WERI-Rb-1 (cell line): Measurements from ENCODE around the gene KDM8.

ENCODE experiments used
- DNase-seq: peaks from one replicate; pipeline ENCODE4 v3.0.0-alpha.2; 2020
- H3K27ac ChIP-seq: fragments of 250-450 bp; sonication (Bioruptor Pico); 2 replicates; pipeline ENCODE4 v1.5.1; 2020; ENCODE audit warnings: mild to moderate bottlenecking, moderate library complexity
- H3K27me3 ChIP-seq: fragments of 250-450 bp; sonication (Bioruptor Pico); 2 replicates; pipeline ENCODE4 v1.5.1; 2021; ENCODE audit warnings: mild to moderate bottlenecking, low read depth, moderate library complexity; ENCODE audit not compliant: insufficient read depth, severe bottlenecking
- H3K36me3 ChIP-seq: fragments of 250-450 bp; sonication (Bioruptor Pico); 2 replicates; pipeline ENCODE4 v1.5.1; 2020; ENCODE audit warnings: mild to moderate bottlenecking, moderate library complexity
- H3K4me3 ChIP-seq: 2 replicates; pipeline ENCODE4 v1.5.1; 2011; ENCODE audit warnings: low read depth, mild to moderate bottlenecking, control low read depth, low read length
- H3K9me3 ChIP-seq: fragments of 250-450 bp; sonication (Bioruptor Pico); 2 replicates; pipeline ENCODE4 v1.5.1; 2021; ENCODE audit warnings: mild to moderate bottlenecking, moderate library complexity; ENCODE audit not compliant: severe bottlenecking
- CTCF ChIP-seq: IDR thresholded peaks from 2 replicates; pipeline ENCODE4 v1.5.1; 2011; ENCODE audit warnings: low read depth, mild to moderate bottlenecking, control low read depth, inconsistent platforms, low read length

Gene KDM8

GRCh38 chr16:27222249-27223225, 19.2 kb downstream of the KDM8 start:
- DNase-seq = peak; percentile 83
- Histone ChIP-seq H3K36me3 (no peaks in the 10 kb centered on the region; the same call in 1 of the 2 replicates), H3K4me3 (peak overlapping the region; percentile 5; the same call in 1 of the 2 replicates), H3K27ac (peak overlapping the region; percentile 80), H3K9me3 (no peaks in the 10 kb centered on the region), H3K27me3 (no peaks in the 10 kb centered on the region)
- no peak for TF ChIP-seq CTCF

DNA sequence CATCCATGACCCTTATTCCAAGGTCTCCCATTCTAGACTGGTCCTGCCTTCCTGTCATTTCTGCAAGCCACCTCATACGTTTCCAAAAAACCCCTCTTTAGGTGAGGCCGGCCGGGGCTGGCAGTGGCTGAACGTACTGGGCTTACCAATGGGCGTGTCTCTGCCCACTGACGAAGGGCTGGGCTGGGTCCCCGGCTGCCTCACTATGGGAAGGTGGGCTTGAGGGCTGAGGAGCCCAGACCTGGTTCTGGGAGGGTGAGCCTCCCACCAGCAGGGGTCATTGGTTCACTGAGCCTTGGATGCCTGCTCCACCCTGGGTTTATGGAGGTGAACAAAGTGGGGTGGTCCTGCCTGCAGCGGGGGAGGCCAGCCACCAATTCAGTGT, 19.9 kb downstream of the KDM8 start:
- H3K36me3 ChIP-seq = no peaks in the 10 kb centered on the region; the same call in 1 of the 2 replicates
- H3K27me3 ChIP-seq = no peaks in the 10 kb centered on the region
- H3K27ac ChIP-seq = peak overlapping the region; percentile 80
- no peaks in the 10 kb centered on the region for H3K9me3 ChIP-seq
- no peak overlapping the region for H3K4me3 ChIP-seq
- DNase-seq = no peak
- 0 out of 2 replicates have a peak, but pooled peaks have one; percentile 32 for TF ChIP-seq CTCF

GRCh38 chr16:27223701-27224100, 20.4 kb downstream of the KDM8 start:
- no peaks in the 10 kb centered on the region for H3K9me3 ChIP-seq
- no peaks in the 10 kb centered on the region; the same call in 1 of the 2 replicates for H3K36me3 ChIP-seq
- no peak for DNase-seq
- peak overlapping the region; percentile 80 for H3K27ac ChIP-seq
- no peaks in the 10 kb centered on the region for H3K27me3 ChIP-seq
- no peak overlapping the region for H3K4me3 ChIP-seq
- no peak for TF ChIP-seq CTCF

- Histone ChIP-seq H3K27ac (0 out of 2 replicates have a peak overlapping the region, but pooled peaks have one; percentile 80), H3K4me3 (no peak overlapping the region), H3K36me3 (no peaks in the 10 kb centered on the region; the same call in 1 of the 2 replicates), H3K9me3 (no peaks in the 10 kb centered on the region), H3K27me3 (no peaks in the 10 kb centered on the region)
- DNase-seq = no peak
- no peak for TF ChIP-seq CTCF
Measured at GRCh38 chr16:27224271-27224737, 21.0 kb downstream of the KDM8 start.

DNA sequence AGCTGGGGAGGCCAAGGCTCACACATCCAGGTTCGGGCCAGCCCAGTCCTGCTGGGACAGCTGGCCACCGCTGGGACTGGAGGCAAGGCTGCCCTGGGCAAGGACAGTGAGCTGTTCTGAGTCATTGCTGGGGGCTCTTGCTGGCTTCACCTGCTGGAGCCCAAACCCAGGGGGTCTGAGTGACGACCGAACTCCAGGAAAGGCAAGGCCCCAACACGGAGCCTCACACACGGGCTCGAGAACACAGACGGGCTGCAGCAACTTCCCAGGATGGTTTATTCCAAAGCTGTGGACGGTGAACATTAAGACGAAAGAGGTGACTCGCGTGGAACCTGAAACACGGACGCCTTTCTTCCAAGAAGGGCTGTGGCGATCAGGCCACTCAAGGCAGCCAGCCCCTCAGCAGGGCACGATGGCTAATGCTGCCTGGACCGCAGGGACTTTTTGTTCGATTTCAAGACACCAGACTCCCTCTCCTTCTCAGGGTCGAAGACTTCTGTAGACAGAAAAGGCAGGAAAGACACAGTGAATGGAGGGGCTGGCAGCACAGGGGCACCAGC, 21.5 kb downstream of the KDM8 start:
- Histone ChIP-seq H3K9me3 (no peaks in the 10 kb centered on the region), H3K27me3 (no peaks in the 10 kb centered on the region), H3K4me3 (no peak overlapping the region), H3K36me3 (no peaks in the 10 kb centered on the region; the same call in 1 of the 2 replicates), H3K27ac (peak overlapping the region; percentile 18; the same call in 1 of the 2 replicates)
- no peak for DNase-seq
- TF ChIP-seq CTCF = no peak
